ENCODE measurements around the gene AUNIP.

GRCh38 chr1:25798666-25799351 is 60.4 kb downstream of the AUNIP start:
- no peak for TF ChIP-seq CTCF (IDR thresholded peaks at IDR 0.05)
- no peak for TF ChIP-seq POLR2A (IDR thresholded peaks at IDR 0.05)

All from lower leg skin (tissue), 3 donors.